ENCODE measurements around the gene SUGP1.

DNA sequence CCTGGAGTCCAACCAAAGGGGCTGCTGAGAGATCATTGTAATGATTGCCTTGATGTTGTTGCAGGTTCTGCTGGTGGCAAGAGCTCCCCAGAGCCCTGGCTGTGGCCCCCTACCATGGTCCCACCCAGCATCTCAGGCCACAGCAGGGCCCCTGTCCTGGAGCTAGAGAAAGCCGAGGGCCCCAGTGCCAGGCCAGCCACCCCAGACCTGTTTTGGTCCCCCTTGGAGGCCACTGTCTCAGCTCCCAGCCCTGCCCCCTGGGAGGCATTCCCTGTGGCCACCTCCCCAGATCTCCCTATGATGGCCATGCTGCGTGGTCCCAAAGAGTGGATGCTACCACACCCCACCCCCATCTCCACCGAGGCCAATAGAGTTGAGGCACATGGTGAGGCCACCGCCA, 93.1 kb downstream of the SUGP1 start:
- TF ChIP-seq GABPB1 (CRISPR knock-in tag; IDR thresholded peaks at IDR 0.05) = no peak
- TF ChIP-seq, protein P1, sequence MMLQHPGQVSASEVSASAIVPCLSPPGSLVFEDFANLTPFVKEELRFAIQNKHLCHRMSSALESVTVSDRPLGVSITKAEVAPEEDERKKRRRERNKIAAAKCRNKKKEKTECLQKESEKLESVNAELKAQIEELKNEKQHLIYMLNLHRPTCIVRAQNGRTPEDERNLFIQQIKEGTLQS (CRISPR knock-in tag; conservative IDR thresholded peaks at IDR 0.05) = no peak
